OCI-LY1 (cell line): ENCODE results near the gene AKAP13.

Experiments used
- EZH2 ChIP-seq: fragments of 200-600 bp; sonication (generic), shearing (Covaris generic); IDR thresholded peaks from 2 replicates; pipeline ENCODE4 v1.8.0; 2017; ENCODE audit warnings: borderline replicate concordance, mixed run types, mild to moderate bottlenecking, antibody characterized with exemption, low read length, moderate library complexity, mixed read lengths
- TF ChIP-seq, protein P1 (sequence below): fragments of 200-600 bp; sonication (generic), shearing (Covaris generic); IDR thresholded peaks from 2 replicates; pipeline ENCODE4 v1.5.1; 2017; ENCODE audit warnings: mild to moderate bottlenecking, antibody characterized with exemption, low read length, moderate library complexity, mixed read lengths

DNA sequence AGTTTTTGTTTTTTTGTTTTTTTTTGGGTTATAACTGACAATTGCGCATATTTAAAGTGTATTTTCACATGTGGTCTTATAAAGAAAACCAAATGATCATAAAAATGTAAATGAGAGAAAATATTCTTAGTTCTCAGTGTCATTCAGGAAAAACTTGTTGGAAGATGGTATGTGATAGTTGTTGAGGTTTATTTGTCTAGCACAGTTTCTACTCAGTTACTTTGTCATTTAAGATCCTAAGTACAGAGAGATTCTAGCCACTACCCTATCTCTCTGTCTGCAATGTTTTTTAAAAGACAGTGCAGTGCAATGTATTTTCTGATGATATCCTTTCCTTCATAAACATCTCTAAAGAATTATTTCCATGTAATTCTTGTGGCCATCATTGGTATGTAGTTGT lies 46.1 kb downstream of the AKAP13 start:
- TF ChIP-seq, protein P1, sequence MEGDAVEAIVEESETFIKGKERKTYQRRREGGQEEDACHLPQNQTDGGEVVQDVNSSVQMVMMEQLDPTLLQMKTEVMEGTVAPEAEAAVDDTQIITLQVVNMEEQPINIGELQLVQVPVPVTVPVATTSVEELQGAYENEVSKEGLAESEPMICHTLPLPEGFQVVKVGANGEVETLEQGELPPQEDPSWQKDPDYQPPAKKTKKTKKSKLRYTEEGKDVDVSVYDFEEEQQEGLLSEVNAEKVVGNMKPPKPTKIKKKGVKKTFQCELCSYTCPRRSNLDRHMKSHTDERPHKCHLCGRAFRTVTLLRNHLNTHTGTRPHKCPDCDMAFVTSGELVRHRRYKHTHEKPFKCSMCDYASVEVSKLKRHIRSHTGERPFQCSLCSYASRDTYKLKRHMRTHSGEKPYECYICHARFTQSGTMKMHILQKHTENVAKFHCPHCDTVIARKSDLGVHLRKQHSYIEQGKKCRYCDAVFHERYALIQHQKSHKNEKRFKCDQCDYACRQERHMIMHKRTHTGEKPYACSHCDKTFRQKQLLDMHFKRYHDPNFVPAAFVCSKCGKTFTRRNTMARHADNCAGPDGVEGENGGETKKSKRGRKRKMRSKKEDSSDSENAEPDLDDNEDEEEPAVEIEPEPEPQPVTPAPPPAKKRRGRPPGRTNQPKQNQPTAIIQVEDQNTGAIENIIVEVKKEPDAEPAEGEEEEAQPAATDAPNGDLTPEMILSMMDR = no peak
- TF ChIP-seq EZH2 = no peak
